ENCODE data around the gene GABRB1. TPM values are rescaled to one million over a fixed set of nuclear protein-coding genes. Genes with fewer than 3 reads are reported as not detected.

The GABRB1 gene
- polyA plus RNA-seq, 3 donors = not detected

- H3K4me2 ChIP-seq (replicated peaks; ENCODE audit: extremely low read depth, low read length, poor library complexity, severe bottlenecking) = no peak overlapping the region
- no peak overlapping the region for H3K4me3 ChIP-seq (replicated peaks in 1 of 3; ENCODE audit: low read depth in 2 of 3, low read length in 3 of 3)
- no peaks in the 10 kb centered on the region for H3K4me1 ChIP-seq (ENCODE audit: control insufficient read depth in 1 of 2, insufficient read depth in 2 of 2, low read length in 2 of 2)
- H4K20me1 ChIP-seq (ENCODE audit: insufficient read depth, low read length) = no peaks in the 10 kb centered on the region
- H3K27me3 Mint-ChIP-seq (ENCODE audit: low read depth in 3 of 3) = peaks cover 0 to 2% (median 1%) of the 10 kb centered on the region in 3 donors
- no peak overlapping the region for H3K27ac ChIP-seq (ENCODE audit: low read depth in 1 of 2, low read length in 2 of 2)
- intact Hi-C loops (cut with micrococcal nuclease) = no loop called here
- H3K4me3 Mint-ChIP-seq = no peak overlapping the region
- DNase-seq = no peak
- no peak overlapping the region for H2AFZ ChIP-seq (ENCODE audit: insufficient read depth, low read depth, low read length, poor library complexity, severe bottlenecking)
- H3K27me3 ChIP-seq (ENCODE audit: control insufficient read depth in 2 of 2, insufficient read depth in 2 of 2, low read length in 2 of 2) = no peaks in the 10 kb centered on the region
- H3K27ac Mint-ChIP-seq = no peak overlapping the region
- H3K36me3 Mint-ChIP-seq = no peaks in the 10 kb centered on the region
- H3K79me2 ChIP-seq (ENCODE audit: insufficient read depth, low read length) = no peaks in the 10 kb centered on the region
- no CpG with 5 or more reads among the region's 1 CpG for WGBS (ENCODE audit: insufficient coverage)
- no peaks in the 10 kb centered on the region for H3K4me1 Mint-ChIP-seq
- no peak for TF ChIP-seq CTCF (IDR thresholded peaks at IDR 0.05)
- no peak overlapping the region for H3K9ac ChIP-seq (ENCODE audit: insufficient read depth, low read length, poor library complexity, severe bottlenecking)
- H3K36me3 ChIP-seq (replicated peaks in 1 of 2; ENCODE audit: control insufficient read depth in 1 of 2, insufficient read depth in 2 of 2, low read length in 2 of 2) = no peaks in the 10 kb centered on the region
- peaks cover 0 to 4% (median 0%) of the 10 kb centered on the region in 7 donors for H3K9me3 Mint-ChIP-seq
- H3K9me3 ChIP-seq (replicated peaks in 1 of 2; ENCODE audit: control insufficient read depth in 1 of 2, insufficient read depth in 1 of 2, low read length in 2 of 2) = no peaks in the 10 kb centered on the region
Measured at GRCh38 chr4:47071901-47072341, 40.6 kb downstream of the GABRB1 start.

- intact Hi-C loops (cut with micrococcal nuclease) = no loop called here
- H3K79me2 ChIP-seq (ENCODE audit: insufficient read depth, low read length) = no peaks in the 10 kb centered on the region
- peaks cover 0 to 2% (median 1%) of the 10 kb centered on the region in 3 donors for H3K27me3 Mint-ChIP-seq (ENCODE audit: low read depth in 3 of 3)
- no peaks in the 10 kb centered on the region for H3K27me3 ChIP-seq (ENCODE audit: control insufficient read depth in 2 of 2, insufficient read depth in 2 of 2, low read length in 2 of 2)
- no peak overlapping the region for H3K4me3 Mint-ChIP-seq
- no peak for DNase-seq
- no peak overlapping the region for H3K4me3 ChIP-seq (replicated peaks in 1 of 3; ENCODE audit: low read depth in 2 of 3, low read length in 3 of 3)
- H3K36me3 Mint-ChIP-seq = no peaks in the 10 kb centered on the region
- no peaks in the 10 kb centered on the region for H3K4me1 Mint-ChIP-seq
- H3K9ac ChIP-seq (ENCODE audit: insufficient read depth, low read length, poor library complexity, severe bottlenecking) = no peak overlapping the region
- no peaks in the 10 kb centered on the region for H3K36me3 ChIP-seq (replicated peaks in 1 of 2; ENCODE audit: control insufficient read depth in 1 of 2, insufficient read depth in 2 of 2, low read length in 2 of 2)
- no CpG with 5 or more reads among the region's 2 CpGs for WGBS (ENCODE audit: insufficient coverage)
- TF ChIP-seq CTCF (IDR thresholded peaks at IDR 0.05) = no peak
- no peak overlapping the region for H3K27ac Mint-ChIP-seq
- H4K20me1 ChIP-seq (ENCODE audit: insufficient read depth, low read length) = no peaks in the 10 kb centered on the region
- peaks cover 0 to 4% (median 0%) of the 10 kb centered on the region in 7 donors for H3K9me3 Mint-ChIP-seq
- H3K4me2 ChIP-seq (replicated peaks; ENCODE audit: extremely low read depth, low read length, poor library complexity, severe bottlenecking) = no peak overlapping the region
- no peaks in the 10 kb centered on the region for H3K4me1 ChIP-seq (ENCODE audit: control insufficient read depth in 1 of 2, insufficient read depth in 2 of 2, low read length in 2 of 2)
- H3K27ac ChIP-seq (ENCODE audit: low read depth in 1 of 2, low read length in 2 of 2) = no peak overlapping the region
- H3K9me3 ChIP-seq (replicated peaks in 1 of 2; ENCODE audit: control insufficient read depth in 1 of 2, insufficient read depth in 1 of 2, low read length in 2 of 2) = no peaks in the 10 kb centered on the region
- H2AFZ ChIP-seq (ENCODE audit: insufficient read depth, low read depth, low read length, poor library complexity, severe bottlenecking) = no peak overlapping the region
Measured at GRCh38 chr4:47073647-47074046, 42.3 kb downstream of the GABRB1 start.
